Karpas-422 (cell line): Measurements from ENCODE around the gene COMMD7. TPM values are rescaled to one million over a fixed set of nuclear protein-coding genes. Genes with fewer than 3 reads are reported as not detected.
"Not testable (repeated sequence)": the region's sequence is repeated elsewhere in the genome, so short reads cannot be mapped to it uniquely, and the experiment has no call there.

Source experiments
- DNase-seq: peaks from one replicate; pipeline ENCODE4 v3.0.0-alpha.2; 2015
- H2AFZ ChIP-seq: fragments of 200-600 bp; sonication (generic); 2 replicates; pipeline ENCODE4 v1.6.1; 2014; ENCODE audit warnings: antibody characterized with exemption, low read length, mixed read lengths
- H3K27ac ChIP-seq: fragments of 200-600 bp; sonication (generic); 2 replicates; pipeline ENCODE4 v1.5.1; 2014; ENCODE audit warnings: mild to moderate bottlenecking, low read length, moderate library complexity
- H3K27me3 ChIP-seq: fragments of 200-600 bp; sonication (generic); 2 replicates; pipeline ENCODE4 v1.6.1; 2014; ENCODE audit warnings: low read length, mixed read lengths
- H3K36me3 ChIP-seq: fragments of 200-600 bp; sonication (generic); 2 replicates; pipeline ENCODE4 v1.6.1; 2014; ENCODE audit warnings: low read length, mixed read lengths; ENCODE audit not compliant: insufficient read depth
- H3K4me1 ChIP-seq: fragments of 200-600 bp; sonication (generic); 2 replicates; pipeline ENCODE4 v1.6.1; 2014; ENCODE audit warnings: mild to moderate bottlenecking, low read length, mixed read lengths
- H3K4me2 ChIP-seq: fragments of 200-600 bp; sonication (generic); 2 replicates; pipeline ENCODE4 v1.6.1; 2014; ENCODE audit warnings: low read length, low read depth, mild to moderate bottlenecking; ENCODE audit not compliant: poor library complexity, severe bottlenecking
- H3K4me3 ChIP-seq: fragments of 200-600 bp; sonication (generic); 2 replicates; pipeline ENCODE4 v1.5.1; 2014; ENCODE audit warnings: mild to moderate bottlenecking, antibody characterized with exemption, low read length, mixed read lengths
- H3K79me2 ChIP-seq: fragments of 200-600 bp; sonication (generic); 2 replicates; pipeline ENCODE4 v1.6.1; 2014; ENCODE audit warnings: mild to moderate bottlenecking, low read length, mixed read lengths
- H3K9ac ChIP-seq: fragments of 200-600 bp; sonication (generic); 2 replicates; pipeline ENCODE4 v1.6.0; 2014; ENCODE audit warnings: low read length
- H3K9me2 ChIP-seq: fragments of 200-600 bp; sonication (generic), shearing (Covaris generic); replicated peaks from 2 replicates; pipeline ENCODE4 v1.6.0; 2014; ENCODE audit warnings: mild to moderate bottlenecking, low read length, moderate library complexity; ENCODE audit not compliant: insufficient read depth
- H3K9me3 ChIP-seq: fragments of 300-700, 200-600 bp; sonication (generic); 2 replicates; pipeline ENCODE4 v1.6.1; 2014; ENCODE audit warnings: low read length, mixed read lengths
- H4K20me1 ChIP-seq: fragments of 200-600 bp; sonication (generic); 2 replicates; pipeline ENCODE4 v1.6.1; 2014; ENCODE audit warnings: mild to moderate bottlenecking, antibody characterized with exemption, low read length, low read depth; ENCODE audit not compliant: insufficient read depth
- total RNA-seq: library from RNA; depleted of rRNA; stranded (reverse); fragments of >200 nt; shearing (Covaris generic); gene quantifications from 2 replicates; pipeline ENCODE4 v1.2.3, GENCODE V29; 2014; ENCODE audit warnings: low replicate concordance

Gene COMMD7
- total RNA-seq, 1 experiment from 2014 or later, result 16.7 TPM

- no peaks in the 10 kb centered on the region for H4K20me1 ChIP-seq
- H3K9me3 ChIP-seq, result no peaks in the 10 kb centered on the region
- no peak overlapping the region for H2AFZ ChIP-seq
- H3K4me2 ChIP-seq, result no peak overlapping the region
- no peaks in the 10 kb centered on the region for H3K79me2 ChIP-seq
- no peak overlapping the region for H3K27ac ChIP-seq
- H3K9ac ChIP-seq, result no peak overlapping the region
- H3K4me1 ChIP-seq, result no peaks in the 10 kb centered on the region
- no peaks in the 10 kb centered on the region for H3K27me3 ChIP-seq
- no peak for DNase-seq
- no peak overlapping the region for H3K4me3 ChIP-seq
- no peaks in the 10 kb centered on the region for H3K36me3 ChIP-seq
- no peaks in the 10 kb centered on the region for H3K9me2 ChIP-seq
Measured at GRCh38 chr20:32718749-32719348, 24.4 kb downstream of the COMMD7 start.

GRCh38 chr20:32711346-32711745 lies 31.9 kb downstream of the COMMD7 start:
- Histone ChIP-seq H3K9me2 (no peaks in the 10 kb centered on the region), H3K9me3 (no peaks in the 10 kb centered on the region), H2AFZ (no peak overlapping the region), H3K4me3 (no peak overlapping the region), H3K27me3 (no peaks in the 10 kb centered on the region), H3K4me2 (no peak overlapping the region), H3K79me2 (no peaks in the 10 kb centered on the region), H3K36me3 (no peaks in the 10 kb centered on the region), H3K4me1 (no peaks in the 10 kb centered on the region; the same call in 1 of the 2 replicates), H4K20me1 (no peaks in the 10 kb centered on the region), H3K9ac (no peak overlapping the region), H3K27ac (no peak overlapping the region)
- DNase-seq, result no peak

DNA sequence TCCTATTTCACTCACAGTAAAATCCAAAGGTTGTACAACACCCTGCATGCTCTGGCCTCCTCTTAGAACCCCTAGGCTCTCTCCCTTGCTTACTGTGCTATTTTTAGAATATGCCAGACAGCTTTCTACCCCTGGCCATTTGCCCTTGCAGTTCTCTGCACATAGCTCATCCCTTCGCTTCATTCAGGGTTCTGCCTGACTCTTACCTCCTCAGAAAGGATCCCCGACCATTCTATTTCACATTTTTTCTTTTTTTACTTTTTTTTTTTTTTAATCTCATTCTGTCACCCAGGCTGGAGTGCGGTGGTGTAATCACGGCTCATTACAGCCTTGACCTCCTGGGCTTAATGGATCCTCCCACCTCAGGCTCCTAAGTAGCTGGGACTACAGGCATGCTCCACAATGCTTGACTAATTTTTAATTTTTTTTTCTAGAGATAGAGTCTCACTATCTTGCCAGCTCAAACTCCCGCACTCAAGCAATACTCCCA lies 33.6 kb downstream of the COMMD7 start:
- no peak overlapping the region for H3K4me3 ChIP-seq
- no peak overlapping the region for H3K9ac ChIP-seq
- no peaks in the 10 kb centered on the region for H3K9me2 ChIP-seq
- no peaks in the 10 kb centered on the region for H3K9me3 ChIP-seq
- H3K27ac ChIP-seq, result no peak overlapping the region
- no peak overlapping the region for H3K4me2 ChIP-seq
- H3K4me1 ChIP-seq, result no peaks in the 10 kb centered on the region; the same call in 1 of the 2 replicates
- DNase-seq, result no peak
- H3K79me2 ChIP-seq, result no peaks in the 10 kb centered on the region
- H4K20me1 ChIP-seq, result no peaks in the 10 kb centered on the region
- H2AFZ ChIP-seq, result no peak overlapping the region
- H3K36me3 ChIP-seq, result no peaks in the 10 kb centered on the region
- no peaks in the 10 kb centered on the region for H3K27me3 ChIP-seq

- not testable (repeated sequence) for H3K4me1 ChIP-seq, H3K4me3 ChIP-seq, H3K27me3 ChIP-seq, DNase-seq, H3K9ac ChIP-seq, H3K79me2 ChIP-seq, H3K27ac ChIP-seq, H3K9me3 ChIP-seq, H2AFZ ChIP-seq, H3K4me2 ChIP-seq, H3K9me2 ChIP-seq, H4K20me1 ChIP-seq, H3K36me3 ChIP-seq
Measured at GRCh38 chr20:32709029-32709631, 34.1 kb downstream of the COMMD7 start.

- no peak overlapping the region for H3K4me3 ChIP-seq
- no peak overlapping the region for H3K4me2 ChIP-seq
- no peaks in the 10 kb centered on the region for H3K9me3 ChIP-seq
- no peaks in the 10 kb centered on the region for H4K20me1 ChIP-seq
- H3K9me2 ChIP-seq, result no peaks in the 10 kb centered on the region
- no peaks in the 10 kb centered on the region for H3K27me3 ChIP-seq
- H3K27ac ChIP-seq, result no peak overlapping the region
- no peaks in the 10 kb centered on the region; the same call in 1 of the 2 replicates for H3K4me1 ChIP-seq
- H2AFZ ChIP-seq, result no peak overlapping the region
- no peak overlapping the region for H3K9ac ChIP-seq
- H3K79me2 ChIP-seq, result no peaks in the 10 kb centered on the region
- H3K36me3 ChIP-seq, result no peaks in the 10 kb centered on the region
- no peak for DNase-seq
Measured at GRCh38 chr20:32707691-32708581, 35.3 kb downstream of the COMMD7 start.

GRCh38 chr20:32706486-32706885 lies 36.8 kb downstream of the COMMD7 start:
- Histone ChIP-seq H3K27ac (no peak overlapping the region), H3K4me1 (no peaks in the 10 kb centered on the region; the same call in 1 of the 2 replicates), H3K9ac (no peak overlapping the region), H3K9me2 (no peaks in the 10 kb centered on the region), H3K4me2 (no peak overlapping the region), H3K4me3 (no peak overlapping the region), H3K27me3 (no peaks in the 10 kb centered on the region), H2AFZ (no peak overlapping the region), H3K36me3 (no peaks in the 10 kb centered on the region), H3K9me3 (no peaks in the 10 kb centered on the region), H4K20me1 (no peaks in the 10 kb centered on the region), H3K79me2 (no peaks in the 10 kb centered on the region)
- no peak for DNase-seq

DNA sequence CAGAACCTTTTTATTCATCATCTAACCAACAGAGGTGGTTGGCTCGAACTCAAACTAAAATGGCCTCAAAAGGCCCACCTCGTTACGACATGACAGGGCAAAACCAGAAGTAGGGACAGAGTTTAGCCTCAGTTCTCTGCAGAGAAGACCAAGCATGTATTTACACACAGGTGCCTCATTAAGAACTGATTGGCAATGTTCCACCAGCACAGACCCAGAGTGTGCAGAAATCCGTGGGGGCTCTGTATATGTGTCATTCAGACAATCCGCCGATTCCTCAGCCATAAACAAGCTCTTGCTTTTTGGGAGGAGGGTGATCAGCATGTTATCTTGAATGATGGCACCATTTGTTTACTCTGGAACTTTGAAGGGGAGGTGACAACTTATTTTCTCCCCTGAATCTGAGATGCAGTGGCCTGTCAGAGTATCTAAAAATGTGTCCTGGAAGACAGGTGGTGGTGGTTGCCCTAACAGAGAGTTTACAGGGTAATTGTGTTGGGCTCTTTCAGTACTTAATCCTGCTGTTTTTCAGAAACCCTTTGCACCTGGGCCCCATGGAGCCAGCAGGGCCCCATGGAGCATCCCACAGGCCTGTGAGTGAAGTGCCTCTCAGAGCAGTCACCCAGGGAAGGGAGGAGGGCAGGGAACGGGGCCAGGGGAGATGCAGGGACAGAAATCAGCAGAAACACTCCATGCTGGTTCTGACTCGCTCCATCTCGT lies 40.4 kb downstream of the COMMD7 start:
- Histone ChIP-seq H3K27ac (no peak overlapping the region), H3K79me2 (no peaks in the 10 kb centered on the region), H3K4me1 (no peaks in the 10 kb centered on the region; the same call in 1 of the 2 replicates), H3K36me3 (no peaks in the 10 kb centered on the region), H3K9me2 (no peaks in the 10 kb centered on the region), H2AFZ (no peak overlapping the region), H3K9me3 (no peaks in the 10 kb centered on the region), H3K4me2 (no peak overlapping the region), H3K4me3 (no peak overlapping the region), H4K20me1 (no peaks in the 10 kb centered on the region), H3K9ac (no peak overlapping the region), H3K27me3 (no peaks in the 10 kb centered on the region)
- no peak for DNase-seq

GRCh38 chr20:32697608-32698007 lies 45.7 kb downstream of the COMMD7 start:
- H3K4me1 ChIP-seq, result no peaks in the 10 kb centered on the region
- H3K79me2 ChIP-seq, result no peaks in the 10 kb centered on the region
- no peak overlapping the region for H2AFZ ChIP-seq
- H3K27ac ChIP-seq, result no peak overlapping the region
- no peaks in the 10 kb centered on the region for H3K36me3 ChIP-seq
- H3K9ac ChIP-seq, result no peak overlapping the region
- no peaks in the 10 kb centered on the region for H3K27me3 ChIP-seq
- H3K9me3 ChIP-seq, result no peaks in the 10 kb centered on the region
- no peak for DNase-seq
- H3K4me3 ChIP-seq, result no peak overlapping the region
- H3K4me2 ChIP-seq, result no peak overlapping the region
- no peaks in the 10 kb centered on the region for H4K20me1 ChIP-seq
- no peaks in the 10 kb centered on the region for H3K9me2 ChIP-seq
